Measurements from ENCODE around the gene FAM114A2. TPM values are rescaled to one million over a fixed set of nuclear protein-coding genes. Genes with fewer than 3 reads are reported as not detected.

Gene FAM114A2
- polyA plus RNA-seq, 2 donors, result 6.2 to 8.2 TPM

- H3K36me3 ChIP-seq (ENCODE audit: control insufficient read depth in 2 of 2, insufficient read depth in 2 of 2, low read length in 1 of 2), result no peaks in the 10 kb centered on the region
- H3K4me1 ChIP-seq (ENCODE audit: control insufficient read depth in 2 of 2, insufficient read depth in 2 of 2, low read length in 1 of 2), result no peaks in the 10 kb centered on the region
- H3K9me3 ChIP-seq (ENCODE audit: control insufficient read depth in 2 of 2, insufficient read depth in 1 of 2, low read depth in 1 of 2, low read length in 1 of 2), result no peaks in the 10 kb centered on the region
- H3K27ac ChIP-seq (ENCODE audit: low read depth in 2 of 2, low read length in 1 of 2), result no peak overlapping the region
- no peaks in the 10 kb centered on the region for H3K27me3 ChIP-seq (ENCODE audit: control insufficient read depth in 1 of 2, insufficient read depth in 2 of 2, low read length in 2 of 2)
- H3K4me3 ChIP-seq (ENCODE audit: low read depth in 1 of 2, low read length in 2 of 2), result no peak overlapping the region
Observed at GRCh38 chr5:153974813-153975163, 63.9 kb downstream of the FAM114A2 start.

- Histone ChIP-seq H3K4me1 (ENCODE audit: control insufficient read depth in 2 of 2, insufficient read depth in 2 of 2, low read length in 1 of 2) (no peaks in the 10 kb centered on the region), H3K36me3 (ENCODE audit: control insufficient read depth in 2 of 2, insufficient read depth in 2 of 2, low read length in 1 of 2) (no peaks in the 10 kb centered on the region), H3K27ac (ENCODE audit: low read depth in 2 of 2, low read length in 1 of 2) (no peak overlapping the region), H3K4me3 (ENCODE audit: low read depth in 1 of 2, low read length in 2 of 2) (no peak overlapping the region), H3K27me3 (ENCODE audit: control insufficient read depth in 1 of 2, insufficient read depth in 2 of 2, low read length in 2 of 2) (no peaks in the 10 kb centered on the region), H3K9me3 (ENCODE audit: control insufficient read depth in 2 of 2, insufficient read depth in 1 of 2, low read depth in 1 of 2, low read length in 1 of 2) (no peaks in the 10 kb centered on the region)
- 17 to 19% methylated on average over 7 of the region's 7 CpGs for WGBS, 2 donors
Observed at GRCh38 chr5:153974131-153974812, 64.4 kb downstream of the FAM114A2 start.

GRCh38 chr5:153972240-153972639 is 66.5 kb downstream of the FAM114A2 start:
- 69 to 72% methylated on average over 2 of the region's 2 CpGs for whole genome bisulfite sequencing, 2 donors
- Histone ChIP-seq H3K4me3 (ENCODE audit: low read depth in 1 of 2, low read length in 2 of 2) (no peak overlapping the region), H3K4me1 (ENCODE audit: control insufficient read depth in 2 of 2, insufficient read depth in 2 of 2, low read length in 1 of 2) (no peaks in the 10 kb centered on the region), H3K9me3 (ENCODE audit: control insufficient read depth in 2 of 2, insufficient read depth in 1 of 2, low read depth in 1 of 2, low read length in 1 of 2) (no peaks in the 10 kb centered on the region), H3K27ac (ENCODE audit: low read depth in 2 of 2, low read length in 1 of 2) (no peak overlapping the region), H3K36me3 (ENCODE audit: control insufficient read depth in 2 of 2, insufficient read depth in 2 of 2, low read length in 1 of 2) (no peaks in the 10 kb centered on the region), H3K27me3 (ENCODE audit: control insufficient read depth in 1 of 2, insufficient read depth in 2 of 2, low read length in 2 of 2) (no peaks in the 10 kb centered on the region)

DNA sequence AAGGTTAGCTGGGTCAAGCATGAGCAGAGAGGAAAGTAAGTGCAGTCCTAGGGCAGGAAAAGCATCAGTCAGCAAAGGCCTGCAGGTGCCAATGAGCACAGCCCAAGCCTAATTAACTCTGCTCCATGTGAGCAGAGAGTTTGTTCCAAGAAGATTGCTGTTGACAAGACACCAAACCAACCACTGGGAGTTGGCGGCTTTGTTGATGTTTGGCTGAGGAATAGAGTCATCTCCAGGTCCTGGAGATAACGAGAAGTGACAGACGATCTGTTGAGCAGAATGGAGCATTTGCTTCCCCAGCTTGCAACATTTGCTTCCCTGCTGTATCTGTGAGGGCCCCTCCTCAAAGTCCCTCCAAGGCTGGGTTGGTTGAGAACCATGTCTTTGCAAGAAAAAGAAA is 68.2 kb downstream of the FAM114A2 start:
- no peak overlapping the region for H3K27ac ChIP-seq (ENCODE audit: low read depth in 2 of 2, low read length in 1 of 2)
- 68 to 70% methylated on average over 3 of the region's 3 CpGs for WGBS, 2 donors
- no peaks in the 10 kb centered on the region for H3K9me3 ChIP-seq (ENCODE audit: control insufficient read depth in 2 of 2, insufficient read depth in 1 of 2, low read depth in 1 of 2, low read length in 1 of 2)
- H3K4me3 ChIP-seq (ENCODE audit: low read depth in 1 of 2, low read length in 2 of 2), result no peak overlapping the region
- no peaks in the 10 kb centered on the region for H3K27me3 ChIP-seq (ENCODE audit: control insufficient read depth in 1 of 2, insufficient read depth in 2 of 2, low read length in 2 of 2)
- H3K36me3 ChIP-seq (ENCODE audit: control insufficient read depth in 2 of 2, insufficient read depth in 2 of 2, low read length in 1 of 2), result no peaks in the 10 kb centered on the region
- no peaks in the 10 kb centered on the region for H3K4me1 ChIP-seq (ENCODE audit: control insufficient read depth in 2 of 2, insufficient read depth in 2 of 2, low read length in 1 of 2)

GRCh38 chr5:153969563-153969895 is 69.2 kb downstream of the FAM114A2 start:
- Histone ChIP-seq H3K27me3 (ENCODE audit: control insufficient read depth in 1 of 2, insufficient read depth in 2 of 2, low read length in 2 of 2) (no peaks in the 10 kb centered on the region), H3K4me1 (ENCODE audit: control insufficient read depth in 2 of 2, insufficient read depth in 2 of 2, low read length in 1 of 2) (no peaks in the 10 kb centered on the region), H3K36me3 (ENCODE audit: control insufficient read depth in 2 of 2, insufficient read depth in 2 of 2, low read length in 1 of 2) (no peaks in the 10 kb centered on the region), H3K4me3 (ENCODE audit: low read depth in 1 of 2, low read length in 2 of 2) (no peak overlapping the region), H3K27ac (ENCODE audit: low read depth in 2 of 2, low read length in 1 of 2) (no peak overlapping the region), H3K9me3 (ENCODE audit: control insufficient read depth in 2 of 2, insufficient read depth in 1 of 2, low read depth in 1 of 2, low read length in 1 of 2) (no peaks in the 10 kb centered on the region)
- 69 to 72% methylated on average over 3 of the region's 3 CpGs for WGBS, 2 donors

DNA sequence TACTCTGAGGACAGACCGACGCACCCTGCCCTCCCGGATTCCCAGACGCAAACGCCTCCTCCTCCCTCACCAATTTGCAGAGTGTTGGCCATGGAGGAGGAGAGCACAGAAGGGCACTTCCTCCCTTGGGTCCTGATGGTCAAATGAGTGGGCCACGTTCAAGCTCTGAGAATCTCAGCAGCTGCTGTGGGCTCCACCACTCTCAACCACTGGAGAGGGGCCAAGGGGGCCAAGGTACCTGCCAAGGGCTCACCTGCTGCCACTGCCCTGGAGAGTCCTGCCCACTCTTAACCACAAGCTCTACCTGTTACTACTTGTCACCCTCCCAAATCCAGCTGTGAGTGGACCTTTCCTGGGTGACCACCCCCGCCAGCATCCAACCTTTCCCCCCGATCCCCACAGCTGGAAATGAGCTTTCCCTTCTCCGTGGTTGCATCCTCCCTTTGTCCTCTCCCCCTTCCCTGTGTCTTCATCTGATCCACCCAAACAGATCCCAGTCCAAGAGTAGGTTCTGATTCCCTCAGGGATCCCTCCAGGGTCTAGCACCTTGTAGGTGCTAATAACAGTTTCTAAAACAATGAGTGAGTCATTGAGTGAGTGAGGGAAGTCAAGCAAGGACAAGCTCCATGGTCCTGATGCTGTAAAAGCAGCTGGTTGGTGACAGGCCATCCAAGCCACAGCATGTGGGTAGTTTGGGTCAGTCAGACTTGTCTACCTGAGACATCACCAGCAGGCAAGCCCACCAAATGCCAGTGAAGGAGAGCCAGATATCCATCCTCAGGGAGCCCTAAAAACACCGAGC is 69.7 kb downstream of the FAM114A2 start:
- no peaks in the 10 kb centered on the region for H3K36me3 ChIP-seq (ENCODE audit: control insufficient read depth in 2 of 2, insufficient read depth in 2 of 2, low read length in 1 of 2)
- no peaks in the 10 kb centered on the region for H3K4me1 ChIP-seq (ENCODE audit: control insufficient read depth in 2 of 2, insufficient read depth in 2 of 2, low read length in 1 of 2)
- WGBS, 2 donors, result 61 to 82% methylated on average over 10 of the region's 10 CpGs
- no peak overlapping the region for H3K27ac ChIP-seq (ENCODE audit: low read depth in 2 of 2, low read length in 1 of 2)
- H3K9me3 ChIP-seq (ENCODE audit: control insufficient read depth in 2 of 2, insufficient read depth in 1 of 2, low read depth in 1 of 2, low read length in 1 of 2), result no peaks in the 10 kb centered on the region
- no peaks in the 10 kb centered on the region for H3K27me3 ChIP-seq (ENCODE audit: control insufficient read depth in 1 of 2, insufficient read depth in 2 of 2, low read length in 2 of 2)
- no peak overlapping the region for H3K4me3 ChIP-seq (ENCODE audit: low read depth in 1 of 2, low read length in 2 of 2)

- Histone ChIP-seq H3K36me3 (ENCODE audit: control insufficient read depth in 2 of 2, insufficient read depth in 2 of 2, low read length in 1 of 2) (no peaks in the 10 kb centered on the region), H3K9me3 (ENCODE audit: control insufficient read depth in 2 of 2, insufficient read depth in 1 of 2, low read depth in 1 of 2, low read length in 1 of 2) (no peaks in the 10 kb centered on the region), H3K27me3 (ENCODE audit: control insufficient read depth in 1 of 2, insufficient read depth in 2 of 2, low read length in 2 of 2) (no peaks in the 10 kb centered on the region), H3K4me3 (ENCODE audit: low read depth in 1 of 2, low read length in 2 of 2) (no peak overlapping the region), H3K27ac (ENCODE audit: low read depth in 2 of 2, low read length in 1 of 2) (no peak overlapping the region), H3K4me1 (ENCODE audit: control insufficient read depth in 2 of 2, insufficient read depth in 2 of 2, low read length in 1 of 2) (no peaks in the 10 kb centered on the region)
- WGBS, 2 donors, result 27 to 28% methylated on average over 10 of the region's 10 CpGs
Observed at GRCh38 chr5:153964880-153965645, 73.6 kb downstream of the FAM114A2 start.

DNA sequence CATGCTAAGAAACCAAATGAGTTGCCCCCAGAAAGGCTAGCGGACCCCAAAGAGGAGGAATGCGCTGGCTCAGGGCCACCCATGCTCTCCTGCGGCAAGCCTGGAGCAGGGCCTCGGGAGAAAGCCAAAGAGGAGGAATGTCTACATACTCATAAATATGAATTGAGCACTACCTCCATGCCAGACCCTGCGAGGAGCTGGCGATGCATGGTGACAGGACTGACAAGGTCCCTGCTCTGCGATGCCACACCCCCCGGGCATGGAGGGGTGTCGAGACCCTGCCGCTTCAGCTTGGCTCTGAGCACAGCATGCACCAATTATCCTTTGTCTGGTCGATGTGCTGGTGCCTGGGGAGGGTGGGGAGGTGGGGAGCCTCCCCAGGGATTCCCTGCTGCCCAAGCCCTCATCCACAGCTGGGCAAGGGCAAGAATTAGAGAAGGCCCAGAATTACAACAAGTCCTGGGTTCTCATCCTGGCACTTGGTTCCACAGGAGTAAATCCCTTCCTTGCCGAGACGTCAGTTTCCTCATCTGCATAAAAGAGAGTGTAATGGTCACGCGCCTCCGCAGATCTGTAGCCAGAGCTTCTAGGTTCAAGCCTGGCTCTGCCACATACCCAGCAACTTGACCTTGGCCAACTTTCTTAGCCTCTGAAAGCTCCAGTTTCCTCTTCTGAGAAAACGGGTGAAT is 74.4 kb downstream of the FAM114A2 start:
- Histone ChIP-seq H3K9me3 (ENCODE audit: control insufficient read depth in 2 of 2, insufficient read depth in 1 of 2, low read depth in 1 of 2, low read length in 1 of 2) (no peaks in the 10 kb centered on the region), H3K27ac (ENCODE audit: low read depth in 2 of 2, low read length in 1 of 2) (no peak overlapping the region), H3K36me3 (ENCODE audit: control insufficient read depth in 2 of 2, insufficient read depth in 2 of 2, low read length in 1 of 2) (no peaks in the 10 kb centered on the region), H3K4me3 (ENCODE audit: low read depth in 1 of 2, low read length in 2 of 2) (no peak overlapping the region), H3K4me1 (ENCODE audit: control insufficient read depth in 2 of 2, insufficient read depth in 2 of 2, low read length in 1 of 2) (no peaks in the 10 kb centered on the region), H3K27me3 (ENCODE audit: control insufficient read depth in 1 of 2, insufficient read depth in 2 of 2, low read length in 2 of 2) (no peaks in the 10 kb centered on the region)
- WGBS, 2 donors, result 78 to 82% methylated on average over 17 of the region's 17 CpGs
